ENCODE results near the gene TMTC2.

TMTC2 gene

DNA sequence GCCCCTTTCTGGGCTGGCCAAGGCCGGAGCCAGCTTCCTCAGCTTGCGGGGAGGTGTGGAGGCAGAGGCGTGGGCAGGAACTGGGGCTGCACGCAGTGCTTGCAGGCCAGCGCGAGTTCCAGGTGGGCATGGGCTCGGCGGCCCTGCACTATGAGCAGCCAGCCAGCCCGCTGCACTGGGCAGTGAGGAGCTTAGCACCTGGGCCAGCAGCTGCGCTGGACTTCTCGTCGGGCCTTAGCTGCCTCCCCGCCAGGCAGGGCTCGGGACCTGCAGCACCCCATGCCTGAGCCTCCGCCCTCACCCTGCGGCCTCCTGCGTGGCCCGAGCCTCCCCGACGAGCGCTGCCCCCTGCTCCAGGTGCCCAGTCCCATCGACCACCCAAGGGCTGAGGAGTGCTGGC, 42.0 kb downstream of the TMTC2 start:
- no peaks in the 10 kb centered on the region for H3F3A ChIP-seq (ENCODE audit: insufficient read depth, low read length)
- H3K27ac ChIP-seq (ENCODE audit: low read depth, low read length, poor library complexity, severe bottlenecking): no peak overlapping the region

DNA sequence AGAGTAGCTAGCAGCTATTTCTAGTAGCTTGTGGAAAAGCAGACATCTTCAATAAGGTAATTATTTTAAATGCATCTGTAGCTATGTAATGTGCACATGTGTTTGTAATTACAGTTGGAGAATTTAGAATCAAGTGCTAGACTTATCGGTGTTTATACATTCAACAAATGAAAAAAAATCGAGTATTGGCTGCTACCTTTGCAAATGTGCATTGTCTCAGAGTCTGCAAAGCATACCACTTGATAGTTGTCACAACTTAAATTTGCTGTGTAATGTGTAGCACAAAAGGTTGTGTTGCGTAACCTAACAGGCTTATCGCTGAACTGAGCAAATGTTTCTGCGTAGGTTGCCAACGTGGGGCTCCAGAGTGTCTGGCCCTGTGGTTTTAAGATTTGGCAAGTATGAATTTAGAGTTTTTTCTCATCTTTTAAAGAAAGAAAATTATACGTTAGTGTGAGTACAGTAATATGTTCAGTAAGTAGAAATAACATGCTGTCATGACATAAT, 44.3 kb downstream of the TMTC2 start:
- no peaks in the 10 kb centered on the region for H3K9me3 ChIP-seq (ENCODE audit: low read length)
- no peaks in the 10 kb centered on the region for H3K27me3 ChIP-seq (ENCODE audit: insufficient read depth, low read length)
- H3K9ac ChIP-seq (ENCODE audit: low read length): no peak overlapping the region
- H3F3A ChIP-seq (ENCODE audit: insufficient read depth, low read length): no peaks in the 10 kb centered on the region
- no peak overlapping the region for H3K4me3 ChIP-seq (ENCODE audit: low read depth, low read length, poor library complexity, severe bottlenecking)
- no peaks in the 10 kb centered on the region for H3K4me1 ChIP-seq (ENCODE audit: insufficient read depth, low read length, severe bottlenecking)
- no peaks in the 10 kb centered on the region for H3K79me2 ChIP-seq (ENCODE audit: insufficient read depth, low read length)
- no peaks in the 10 kb centered on the region for H3K9me2 ChIP-seq (ENCODE audit: low read depth, low read length)
- H3K27ac ChIP-seq (ENCODE audit: low read depth, low read length, poor library complexity, severe bottlenecking): no peak overlapping the region
- TF ChIP-seq, protein P1, sequence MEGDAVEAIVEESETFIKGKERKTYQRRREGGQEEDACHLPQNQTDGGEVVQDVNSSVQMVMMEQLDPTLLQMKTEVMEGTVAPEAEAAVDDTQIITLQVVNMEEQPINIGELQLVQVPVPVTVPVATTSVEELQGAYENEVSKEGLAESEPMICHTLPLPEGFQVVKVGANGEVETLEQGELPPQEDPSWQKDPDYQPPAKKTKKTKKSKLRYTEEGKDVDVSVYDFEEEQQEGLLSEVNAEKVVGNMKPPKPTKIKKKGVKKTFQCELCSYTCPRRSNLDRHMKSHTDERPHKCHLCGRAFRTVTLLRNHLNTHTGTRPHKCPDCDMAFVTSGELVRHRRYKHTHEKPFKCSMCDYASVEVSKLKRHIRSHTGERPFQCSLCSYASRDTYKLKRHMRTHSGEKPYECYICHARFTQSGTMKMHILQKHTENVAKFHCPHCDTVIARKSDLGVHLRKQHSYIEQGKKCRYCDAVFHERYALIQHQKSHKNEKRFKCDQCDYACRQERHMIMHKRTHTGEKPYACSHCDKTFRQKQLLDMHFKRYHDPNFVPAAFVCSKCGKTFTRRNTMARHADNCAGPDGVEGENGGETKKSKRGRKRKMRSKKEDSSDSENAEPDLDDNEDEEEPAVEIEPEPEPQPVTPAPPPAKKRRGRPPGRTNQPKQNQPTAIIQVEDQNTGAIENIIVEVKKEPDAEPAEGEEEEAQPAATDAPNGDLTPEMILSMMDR (IDR thresholded peaks at IDR 0.05; ENCODE audit: low read length): no peak
- TF ChIP-seq EZH2 (IDR thresholded peaks at IDR 0.05; ENCODE audit: borderline replicate concordance, low read length): no peak
- no peak overlapping the region for H3K4me2 ChIP-seq (ENCODE audit: low read length)
- peaks cover 2% of the 10 kb centered on the region; the same call in 1 of the 2 replicates for H3K36me3 ChIP-seq (ENCODE audit: insufficient read depth, low read length)
- no peak overlapping the region for H2AFZ ChIP-seq (ENCODE audit: low read length)
- no peaks in the 10 kb centered on the region for H4K20me1 ChIP-seq (ENCODE audit: insufficient read depth, low read length)

More for the DNA sequence above, 42.0 kb downstream of the TMTC2 start:
- Histone ChIP-seq H3K9ac (ENCODE audit: low read length) (no peak overlapping the region), H3K9me2 (ENCODE audit: low read depth, low read length) (no peaks in the 10 kb centered on the region), H4K20me1 (ENCODE audit: insufficient read depth, low read length) (no peaks in the 10 kb centered on the region), H3K4me2 (ENCODE audit: low read length) (no peak overlapping the region), H3K27me3 (ENCODE audit: insufficient read depth, low read length) (no peaks in the 10 kb centered on the region), H2AFZ (ENCODE audit: low read length) (no peak overlapping the region), H3K9me3 (ENCODE audit: low read length) (no peaks in the 10 kb centered on the region), H3K36me3 (ENCODE audit: insufficient read depth, low read length) (peaks cover 2% of the 10 kb centered on the region; the same call in 1 of the 2 replicates), H3K4me3 (ENCODE audit: low read depth, low read length, poor library complexity, severe bottlenecking) (no peak overlapping the region), H3K4me1 (ENCODE audit: insufficient read depth, low read length, severe bottlenecking) (no peaks in the 10 kb centered on the region), H3K79me2 (ENCODE audit: insufficient read depth, low read length) (no peaks in the 10 kb centered on the region)
- no peak for TF ChIP-seq EZH2 (IDR thresholded peaks at IDR 0.05; ENCODE audit: borderline replicate concordance, low read length)
- TF ChIP-seq, protein P1 (IDR thresholded peaks at IDR 0.05; ENCODE audit: low read length): no peak

DNA sequence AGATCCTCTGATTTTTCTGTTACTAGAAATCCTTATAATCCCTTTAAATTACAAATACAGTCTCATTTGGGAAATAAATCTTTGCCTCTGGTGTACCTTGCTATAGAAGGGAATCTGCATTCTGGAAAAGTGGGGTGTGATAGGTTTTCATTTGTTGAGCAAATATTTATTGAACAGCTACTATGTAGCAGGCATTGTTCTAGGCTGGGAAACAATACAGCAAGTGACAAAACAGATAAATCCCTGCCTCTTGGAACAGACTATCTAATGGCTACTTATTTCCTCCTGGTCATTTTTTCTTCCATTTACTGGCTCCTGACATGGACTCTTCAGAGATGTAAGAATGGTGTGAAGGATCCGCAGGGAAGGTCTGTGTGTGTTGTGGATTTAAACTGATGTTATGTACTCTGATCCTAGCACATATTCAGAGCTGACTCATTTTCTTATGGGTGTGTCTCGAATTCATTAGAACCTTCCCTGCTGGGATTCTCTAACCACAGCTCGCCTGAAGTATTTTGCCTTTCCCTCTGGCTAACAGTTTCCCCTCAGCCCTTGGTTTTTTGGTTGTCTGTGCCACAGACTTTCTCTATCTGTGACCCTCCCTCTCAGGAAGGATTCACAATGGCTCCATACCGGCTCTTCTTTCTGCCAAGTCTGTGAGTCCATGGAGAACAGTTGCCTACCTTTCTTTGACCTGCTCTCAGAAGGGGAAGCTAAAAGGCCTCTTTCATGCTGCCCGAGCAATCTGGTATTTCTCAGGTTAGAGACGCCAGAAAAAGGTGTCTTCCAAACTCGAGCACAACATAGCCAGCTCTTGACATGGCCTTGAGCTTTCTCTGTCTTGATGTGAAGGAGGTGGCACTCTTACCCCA, 53.7 kb downstream of the TMTC2 start:
- H2AFZ ChIP-seq (ENCODE audit: low read length): no peak overlapping the region
- no peaks in the 10 kb centered on the region for H3K9me2 ChIP-seq (ENCODE audit: low read depth, low read length)
- no peaks in the 10 kb centered on the region for H3F3A ChIP-seq (ENCODE audit: insufficient read depth, low read length)
- H3K27ac ChIP-seq (ENCODE audit: low read depth, low read length, poor library complexity, severe bottlenecking): no peak overlapping the region
- H3K4me3 ChIP-seq (ENCODE audit: low read depth, low read length, poor library complexity, severe bottlenecking): no peak overlapping the region
- H3K79me2 ChIP-seq (ENCODE audit: insufficient read depth, low read length): no peaks in the 10 kb centered on the region
- H3K4me1 ChIP-seq (ENCODE audit: insufficient read depth, low read length, severe bottlenecking): no peaks in the 10 kb centered on the region
- no peak for TF ChIP-seq EZH2 (IDR thresholded peaks at IDR 0.05; ENCODE audit: borderline replicate concordance, low read length)
- TF ChIP-seq, protein P1 (IDR thresholded peaks at IDR 0.05; ENCODE audit: low read length): no peak
- no peaks in the 10 kb centered on the region for H4K20me1 ChIP-seq (ENCODE audit: insufficient read depth, low read length)
- H3K4me2 ChIP-seq (ENCODE audit: low read length): no peak overlapping the region
- no peaks in the 10 kb centered on the region for H3K36me3 ChIP-seq (ENCODE audit: insufficient read depth, low read length)
- no peak overlapping the region for H3K9ac ChIP-seq (ENCODE audit: low read length)
- H3K27me3 ChIP-seq (ENCODE audit: insufficient read depth, low read length): no peaks in the 10 kb centered on the region
- H3K9me3 ChIP-seq (ENCODE audit: low read length): no peaks in the 10 kb centered on the region
